ENCODE results near the gene HACD2. TPM values are rescaled to one million over a fixed set of nuclear protein-coding genes. Genes with fewer than 3 reads are reported as not detected.

Gene HACD2
- polyA plus RNA-seq, 3 donors: 12.9 to 17.1 (median 15.1) TPM

DNA sequence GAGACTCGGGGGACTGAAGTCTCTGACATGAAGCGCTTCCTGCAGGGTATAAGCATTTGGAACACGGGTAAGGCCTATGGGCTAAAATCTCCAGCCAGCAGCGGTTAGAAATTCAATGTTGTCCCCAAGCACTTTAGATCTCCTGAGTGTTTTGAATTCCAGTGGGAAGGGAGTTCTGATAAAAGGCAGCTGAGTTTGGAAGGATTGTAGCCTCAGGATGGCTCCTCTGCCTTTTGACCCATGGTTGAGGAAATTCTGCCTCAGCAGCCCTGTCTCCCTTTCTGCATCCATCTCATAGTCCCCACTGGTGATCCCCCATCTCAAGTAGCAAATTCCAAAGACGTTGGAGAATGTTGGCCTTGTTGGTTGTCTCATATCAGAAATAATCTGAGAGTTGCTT lies 24.2 kb upstream of the HACD2 start:
- H3K36me3 ChIP-seq (replicated peaks in 1 of 2; ENCODE audit: control insufficient read depth in 1 of 2, insufficient read depth in 2 of 2, low read length in 2 of 2): peaks cover 0 to 8% of the 10 kb centered on the region in 2 donors
- H3K4me3 ChIP-seq (replicated peaks in 1 of 3; ENCODE audit: low read depth in 2 of 3, low read length in 3 of 3): no peak overlapping the region
- no peaks in the 10 kb centered on the region for H4K20me1 ChIP-seq (ENCODE audit: insufficient read depth, low read length)
- Mint-ChIP-seq H3K36me3 (peaks cover 17 to 21% of the 10 kb centered on the region in 2 donors), H3K27me3 (ENCODE audit: low read depth in 3 of 3) (no peaks in the 10 kb centered on the region), H3K27ac (no peak overlapping the region), H3K4me1 (peaks cover 29% of the 10 kb centered on the region), H3K9me3 (peaks cover 0 to 5% (median 0%) of the 10 kb centered on the region in 7 donors), H3K4me3 (no peak overlapping the region)
- H3K9ac ChIP-seq (ENCODE audit: insufficient read depth, low read length, poor library complexity, severe bottlenecking): no peak overlapping the region
- no peak for DNase-seq
- H3K79me2 ChIP-seq (ENCODE audit: insufficient read depth, low read length): no peaks in the 10 kb centered on the region
- peaks cover 9 to 27% of the 10 kb centered on the region in 2 donors for H3K4me1 ChIP-seq (ENCODE audit: control insufficient read depth in 1 of 2, insufficient read depth in 2 of 2, low read length in 2 of 2)
- H3K4me2 ChIP-seq (replicated peaks; ENCODE audit: extremely low read depth, low read length, poor library complexity, severe bottlenecking): no peak overlapping the region
- no peaks in the 10 kb centered on the region for H3K9me3 ChIP-seq (replicated peaks in 1 of 2; ENCODE audit: control insufficient read depth in 1 of 2, insufficient read depth in 1 of 2, low read length in 2 of 2)
- 91% methylated on average over 4 of the region's 5 CpGs for WGBS (ENCODE audit: insufficient coverage)
- no peak overlapping the region for H2AFZ ChIP-seq (ENCODE audit: insufficient read depth, low read depth, low read length, poor library complexity, severe bottlenecking)
- TF ChIP-seq, protein P1, sequence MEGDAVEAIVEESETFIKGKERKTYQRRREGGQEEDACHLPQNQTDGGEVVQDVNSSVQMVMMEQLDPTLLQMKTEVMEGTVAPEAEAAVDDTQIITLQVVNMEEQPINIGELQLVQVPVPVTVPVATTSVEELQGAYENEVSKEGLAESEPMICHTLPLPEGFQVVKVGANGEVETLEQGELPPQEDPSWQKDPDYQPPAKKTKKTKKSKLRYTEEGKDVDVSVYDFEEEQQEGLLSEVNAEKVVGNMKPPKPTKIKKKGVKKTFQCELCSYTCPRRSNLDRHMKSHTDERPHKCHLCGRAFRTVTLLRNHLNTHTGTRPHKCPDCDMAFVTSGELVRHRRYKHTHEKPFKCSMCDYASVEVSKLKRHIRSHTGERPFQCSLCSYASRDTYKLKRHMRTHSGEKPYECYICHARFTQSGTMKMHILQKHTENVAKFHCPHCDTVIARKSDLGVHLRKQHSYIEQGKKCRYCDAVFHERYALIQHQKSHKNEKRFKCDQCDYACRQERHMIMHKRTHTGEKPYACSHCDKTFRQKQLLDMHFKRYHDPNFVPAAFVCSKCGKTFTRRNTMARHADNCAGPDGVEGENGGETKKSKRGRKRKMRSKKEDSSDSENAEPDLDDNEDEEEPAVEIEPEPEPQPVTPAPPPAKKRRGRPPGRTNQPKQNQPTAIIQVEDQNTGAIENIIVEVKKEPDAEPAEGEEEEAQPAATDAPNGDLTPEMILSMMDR (IDR thresholded peaks at IDR 0.05): no peak
- intact Hi-C loops (cut with micrococcal nuclease): no loop called here
- no peaks in the 10 kb centered on the region for H3K27me3 ChIP-seq (ENCODE audit: control insufficient read depth in 2 of 2, insufficient read depth in 2 of 2, low read length in 2 of 2)
- H3K27ac ChIP-seq (ENCODE audit: low read depth in 1 of 2, low read length in 2 of 2): no peak overlapping the region

DNA sequence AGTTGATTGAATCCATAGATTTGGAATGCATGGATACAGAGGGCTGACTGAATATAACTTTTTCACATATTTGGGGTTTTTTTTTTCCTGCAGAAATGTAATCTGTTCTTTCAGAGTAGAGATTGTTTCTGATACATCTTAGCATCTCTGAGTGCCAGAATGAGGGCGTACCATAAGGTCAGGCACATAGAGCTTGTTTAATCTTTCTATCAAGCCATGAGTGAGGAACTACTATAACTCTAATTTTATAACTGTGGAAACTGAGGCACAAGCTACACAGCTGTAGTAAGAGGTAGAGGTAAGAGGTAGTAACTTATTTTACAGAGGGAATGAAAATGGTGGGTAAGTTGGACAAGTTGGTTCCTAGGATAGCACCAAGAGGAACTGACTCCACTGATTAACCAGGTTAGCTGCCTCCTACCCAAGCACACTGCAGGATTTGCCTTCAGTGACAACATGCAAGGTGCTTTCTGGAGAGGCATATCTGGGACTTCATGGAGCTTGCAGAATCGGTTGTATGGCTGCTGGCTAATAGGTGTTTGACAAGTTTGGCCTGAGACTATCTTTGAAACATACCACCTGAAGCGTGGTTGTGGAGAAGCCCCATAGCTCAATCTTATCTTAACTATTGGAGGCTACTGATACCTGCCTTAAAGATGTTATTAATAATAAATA lies 23.5 kb upstream of the HACD2 start:
- Mint-ChIP-seq H3K4me3 (no peak overlapping the region), H3K27ac (no peak overlapping the region), H3K36me3 (peaks cover 13 to 16% of the 10 kb centered on the region in 2 donors), H3K9me3 (peaks cover 0 to 5% (median 0%) of the 10 kb centered on the region in 7 donors), H3K4me1 (peaks cover 29% of the 10 kb centered on the region), H3K27me3 (ENCODE audit: low read depth in 3 of 3) (no peaks in the 10 kb centered on the region)
- no peak overlapping the region for H3K9ac ChIP-seq (ENCODE audit: insufficient read depth, low read length, poor library complexity, severe bottlenecking)
- no peak for DNase-seq
- H3K4me1 ChIP-seq (ENCODE audit: control insufficient read depth in 1 of 2, insufficient read depth in 2 of 2, low read length in 2 of 2): peaks cover 9 to 27% of the 10 kb centered on the region in 2 donors
- TF ChIP-seq, protein P1 (IDR thresholded peaks at IDR 0.05): no peak
- no peaks in the 10 kb centered on the region for H3K27me3 ChIP-seq (ENCODE audit: control insufficient read depth in 2 of 2, insufficient read depth in 2 of 2, low read length in 2 of 2)
- no peaks in the 10 kb centered on the region for H4K20me1 ChIP-seq (ENCODE audit: insufficient read depth, low read length)
- H3K4me3 ChIP-seq (replicated peaks in 1 of 3; ENCODE audit: low read depth in 2 of 3, low read length in 3 of 3): no peak overlapping the region
- no peak overlapping the region for H3K27ac ChIP-seq (ENCODE audit: low read depth in 1 of 2, low read length in 2 of 2)
- no peaks in the 10 kb centered on the region for H3K9me3 ChIP-seq (replicated peaks in 1 of 2; ENCODE audit: control insufficient read depth in 1 of 2, insufficient read depth in 1 of 2, low read length in 2 of 2)
- no peaks in the 10 kb centered on the region for H3K79me2 ChIP-seq (ENCODE audit: insufficient read depth, low read length)
- peaks cover 0 to 8% of the 10 kb centered on the region in 2 donors for H3K36me3 ChIP-seq (replicated peaks in 1 of 2; ENCODE audit: control insufficient read depth in 1 of 2, insufficient read depth in 2 of 2, low read length in 2 of 2)
- no peak overlapping the region for H3K4me2 ChIP-seq (replicated peaks; ENCODE audit: extremely low read depth, low read length, poor library complexity, severe bottlenecking)
- no peak overlapping the region for H2AFZ ChIP-seq (ENCODE audit: insufficient read depth, low read depth, low read length, poor library complexity, severe bottlenecking)
- no CpG with 5 or more reads among the region's 3 CpGs for WGBS (ENCODE audit: insufficient coverage)
- intact Hi-C loops (cut with micrococcal nuclease): no loop called here

Data from CD14-positive monocyte (primary cell).